ENCODE data around the gene P3H4.

The P3H4 gene

GRCh38 chr17:41771389-41772206, 40.2 kb downstream of the P3H4 start:
- no peak for DNase-seq (ENCODE audit: low read depth)

- DNase-seq (ENCODE audit: low read depth), result no peak
Measured at GRCh38 chr17:41769985-41770384, 41.8 kb downstream of the P3H4 start.

GRCh38 chr17:41769346-41769862, 42.3 kb downstream of the P3H4 start:
- DNase-seq (ENCODE audit: low read depth), result no peak

GRCh38 chr17:41768682-41769288, 43.0 kb downstream of the P3H4 start:
- no peak for DNase-seq (ENCODE audit: low read depth)

GRCh38 chr17:41767324-41768042, 44.3 kb downstream of the P3H4 start:
- no peak for DNase-seq (ENCODE audit: low read depth)

GRCh38 chr17:41766135-41766534, 45.6 kb downstream of the P3H4 start:
- DNase-seq (ENCODE audit: low read depth), result no peak

- no peak for DNase-seq (ENCODE audit: low read depth)
Measured at GRCh38 chr17:41763327-41763726, 48.4 kb downstream of the P3H4 start.

- no peak for DNase-seq (ENCODE audit: low read depth)
Measured at GRCh38 chr17:41762841-41763240, 48.9 kb downstream of the P3H4 start.

- no peak for DNase-seq (ENCODE audit: low read depth)
Measured at GRCh38 chr17:41762391-41762790, 49.4 kb downstream of the P3H4 start.

- no peak for DNase-seq (ENCODE audit: low read depth)
Measured at GRCh38 chr17:41760878-41761277, 50.9 kb downstream of the P3H4 start.

- no peak for DNase-seq (ENCODE audit: low read depth)
Measured at GRCh38 chr17:41758601-41759000, 53.1 kb downstream of the P3H4 start.

- no peak for DNase-seq (ENCODE audit: low read depth)
Measured at GRCh38 chr17:41754066-41754465, 57.7 kb downstream of the P3H4 start.
